Esophagus (tissue), 2 donors: Measurements from ENCODE around the gene BAIAP2L1. TPM values are rescaled to one million over a fixed set of nuclear protein-coding genes. Genes with fewer than 3 reads are reported as not detected.
"Not testable (repeated sequence)": the region's sequence is repeated elsewhere in the genome, so short reads cannot be mapped to it uniquely, and the experiment has no call there.

ENCODE experiments used
- H3K27ac ChIP-seq, 2 donors: one replicate each; pipeline ENCODE4 v1.5.1; 2013; ENCODE audit warnings: low read depth in 2 of 2, mild to moderate bottlenecking in 2 of 2, inconsistent platforms in 1 of 2, low read length in 1 of 2, moderate library complexity in 1 of 2
- H3K27me3 ChIP-seq, 2 donors: one replicate each; pipeline ENCODE4 v1.6.1; 2013; ENCODE audit warnings: low read length in 2 of 2, control low read depth in 1 of 2, mild to moderate bottlenecking in 1 of 2; ENCODE audit not compliant: insufficient read depth in 2 of 2, control insufficient read depth in 1 of 2
- H3K36me3 ChIP-seq, 2 donors: one replicate each; pipeline ENCODE4 v1.6.1; 2013; ENCODE audit warnings: low read length in 1 of 2; ENCODE audit not compliant: control insufficient read depth in 2 of 2, insufficient read depth in 2 of 2
- H3K4me1 ChIP-seq, 2 donors: one replicate each; pipeline ENCODE4 v1.6.1; 2013; ENCODE audit warnings: low read length in 1 of 2; ENCODE audit not compliant: control insufficient read depth in 2 of 2, insufficient read depth in 2 of 2
- H3K4me3 ChIP-seq, 2 donors: one replicate each; pipeline ENCODE4 v1.5.1; 2013; ENCODE audit warnings: low read length in 2 of 2, mild to moderate bottlenecking in 2 of 2, low read depth in 1 of 2, moderate library complexity in 1 of 2
- H3K9me3 ChIP-seq, 2 donors: one replicate each; pipeline ENCODE4 v1.6.1; 2013; ENCODE audit warnings: mild to moderate bottlenecking in 2 of 2, low read depth in 1 of 2, low read length in 1 of 2, moderate library complexity in 1 of 2; ENCODE audit not compliant: control insufficient read depth in 2 of 2, insufficient read depth in 1 of 2
- WGBS, 2 donors: extraction: QIAGEN DNeasy Blood & Tissue Kit; methylation state at CpG; one replicate each; pipeline ENCODE4 v1.1.7; 2013; 5-methylcytosine and 5-hydroxymethylcytosine counted together
- polyA plus RNA-seq, 2 donors: library from polyadenylated mRNA; stranded (reverse); fragments of 200-250 nt; gene quantifications; one replicate each; pipeline ENCODE4 v1.2.3, GENCODE V29; 2013
- donor health status: healthy with polysubstance abuse.
- donor health status: Bipolar disorder and iron deficiency.

Gene BAIAP2L1
- polyA plus RNA-seq, 2 donors: 20.0 to 23.1 TPM

DNA sequence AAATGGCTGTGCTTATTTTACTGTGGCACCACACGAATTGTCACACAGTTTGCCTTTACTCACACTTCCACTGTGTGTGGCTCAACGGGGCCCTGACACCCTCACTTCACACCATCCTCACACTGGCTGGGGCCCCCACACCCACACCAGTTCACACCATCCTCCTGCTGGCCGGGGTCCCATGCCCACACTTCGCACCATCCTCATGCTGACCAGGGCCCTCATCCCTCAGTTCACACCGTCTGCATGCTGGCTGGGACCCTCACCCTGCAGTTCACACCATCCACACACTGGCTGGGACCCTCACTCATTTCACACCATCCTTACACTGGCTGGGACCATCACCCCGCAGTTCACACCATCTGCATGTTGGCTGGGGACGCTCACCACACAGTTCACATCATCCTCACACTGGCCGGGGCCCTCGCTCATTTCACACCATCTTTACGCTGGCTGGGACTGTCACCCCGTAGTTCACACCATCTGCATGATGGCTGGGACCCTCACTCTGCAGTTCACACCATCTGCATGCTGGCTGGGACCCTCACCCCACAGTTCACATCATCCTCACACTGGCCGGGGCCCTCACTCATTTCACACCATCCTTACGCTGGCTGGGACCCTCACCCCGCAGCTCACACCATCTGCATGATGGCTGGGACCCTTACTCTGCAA, 83.4 kb downstream of the BAIAP2L1 start:
- WGBS, 2 donors: 94 to 95% methylated on average over 14 of the region's 14 CpGs
- peaks cover 0 to 18% of the 10 kb centered on the region in 2 donors for H3K36me3 ChIP-seq
- no peaks in the 10 kb centered on the region for H3K27me3 ChIP-seq

DNA sequence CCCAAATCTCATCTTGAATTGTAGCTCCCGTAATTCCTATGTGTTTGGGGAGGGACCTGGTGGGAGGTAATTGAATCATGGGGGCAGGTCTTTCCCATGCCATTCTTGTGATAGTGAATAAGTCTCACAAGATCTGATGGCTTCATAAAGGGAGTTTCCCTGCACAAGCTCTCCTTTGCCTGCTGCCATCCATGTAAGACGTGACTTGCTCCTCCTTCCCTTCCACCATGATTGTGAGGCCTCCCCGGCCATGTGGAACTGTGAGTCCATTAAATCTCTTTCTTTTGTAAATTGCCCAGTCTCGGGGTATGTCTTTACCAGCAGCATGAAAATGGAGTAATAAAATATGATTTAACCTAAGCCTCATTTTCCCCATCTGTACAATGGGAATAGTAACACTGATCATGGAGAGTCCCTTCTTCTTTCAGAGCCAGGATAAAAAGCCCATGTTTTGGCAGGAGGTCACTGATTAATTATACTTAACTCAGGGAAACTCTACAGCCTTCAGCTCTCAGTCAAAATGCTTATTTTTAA, 84.8 kb downstream of the BAIAP2L1 start:
- H3K36me3 ChIP-seq: peaks cover 0 to 18% of the 10 kb centered on the region in 2 donors
- not testable (repeated sequence) for H3K27me3 ChIP-seq
- 92 to 94% methylated on average over 4 of the region's 4 CpGs for WGBS, 2 donors

More for the DNA sequence above, 83.4 kb downstream of the BAIAP2L1 start:
- H3K27ac ChIP-seq: no peak overlapping the region
- H3K9me3 ChIP-seq: no peaks in the 10 kb centered on the region
- no peak overlapping the region for H3K4me3 ChIP-seq
- H3K4me1 ChIP-seq: no peaks in the 10 kb centered on the region

DNA sequence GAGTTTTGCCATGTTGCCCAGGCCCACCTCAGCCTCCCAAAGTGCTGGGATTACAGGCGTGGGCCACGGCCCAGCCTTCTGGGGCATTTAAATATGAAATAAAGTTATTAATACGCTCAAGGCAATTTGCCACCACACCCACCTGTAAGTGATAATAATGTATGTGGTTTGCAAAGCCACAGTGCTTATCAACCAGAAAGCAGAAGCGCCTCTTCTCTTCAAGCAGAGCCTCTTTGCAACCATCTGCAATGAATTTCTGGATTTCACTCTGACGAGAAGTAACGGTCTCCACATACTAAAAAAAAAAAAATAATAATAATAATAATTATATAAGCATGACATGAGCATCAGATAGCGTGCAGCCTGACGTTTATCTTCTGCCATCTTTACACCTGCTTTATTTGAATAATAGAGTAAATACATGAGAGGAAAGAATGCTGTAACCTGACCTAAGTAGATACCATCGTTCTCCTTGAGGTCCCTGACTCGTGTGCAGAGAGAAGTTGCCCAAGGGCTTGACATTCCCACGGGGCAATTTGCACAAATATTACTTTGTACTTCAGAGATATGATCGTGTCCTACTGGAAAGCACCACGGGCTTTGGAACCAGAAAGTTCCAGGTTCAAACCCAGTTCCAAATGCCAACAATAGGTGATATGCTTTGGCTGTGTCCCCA, 85.4 kb downstream of the BAIAP2L1 start:
- H3K27me3 ChIP-seq: no peaks in the 10 kb centered on the region
- no peaks in the 10 kb centered on the region for H3K9me3 ChIP-seq
- WGBS, 2 donors: 77 to 87% methylated on average over 13 of the region's 13 CpGs
- H3K36me3 ChIP-seq: peaks cover 0 to 18% of the 10 kb centered on the region in 2 donors
- H3K4me1 ChIP-seq: no peaks in the 10 kb centered on the region
- no peak overlapping the region for H3K27ac ChIP-seq
- H3K4me3 ChIP-seq: no peak overlapping the region

More for the DNA sequence above, 84.8 kb downstream of the BAIAP2L1 start:
- H3K4me3 ChIP-seq, H3K4me1 ChIP-seq, H3K9me3 ChIP-seq, H3K27ac ChIP-seq: not testable (repeated sequence)

DNA sequence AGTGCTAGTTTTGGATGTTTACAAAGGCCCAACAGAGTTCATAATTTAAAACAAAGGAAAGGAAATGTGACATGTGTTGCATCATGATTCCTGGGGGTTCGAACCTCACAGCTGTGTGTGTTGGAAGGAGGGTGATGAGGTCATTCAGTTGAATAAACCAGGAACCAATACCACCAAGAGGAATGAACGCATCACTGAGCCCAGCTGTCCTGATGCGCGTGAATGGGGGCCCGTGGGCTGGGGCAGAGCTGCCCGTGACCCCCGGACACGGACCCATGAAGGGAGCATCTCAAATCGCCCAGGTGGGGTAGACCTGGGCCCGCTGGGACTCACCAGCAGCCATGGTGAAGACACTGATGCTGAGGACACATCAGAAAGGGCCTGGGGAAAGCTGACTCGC, 86.4 kb downstream of the BAIAP2L1 start:
- Histone ChIP-seq H3K9me3 (no peaks in the 10 kb centered on the region), H3K36me3 (peaks cover 0 to 21% of the 10 kb centered on the region in 2 donors), H3K27me3 (no peaks in the 10 kb centered on the region), H3K4me3 (no peak overlapping the region), H3K27ac (no peak overlapping the region), H3K4me1 (no peaks in the 10 kb centered on the region)
- 89 to 91% methylated on average over 11 of the region's 11 CpGs for WGBS, 2 donors

DNA sequence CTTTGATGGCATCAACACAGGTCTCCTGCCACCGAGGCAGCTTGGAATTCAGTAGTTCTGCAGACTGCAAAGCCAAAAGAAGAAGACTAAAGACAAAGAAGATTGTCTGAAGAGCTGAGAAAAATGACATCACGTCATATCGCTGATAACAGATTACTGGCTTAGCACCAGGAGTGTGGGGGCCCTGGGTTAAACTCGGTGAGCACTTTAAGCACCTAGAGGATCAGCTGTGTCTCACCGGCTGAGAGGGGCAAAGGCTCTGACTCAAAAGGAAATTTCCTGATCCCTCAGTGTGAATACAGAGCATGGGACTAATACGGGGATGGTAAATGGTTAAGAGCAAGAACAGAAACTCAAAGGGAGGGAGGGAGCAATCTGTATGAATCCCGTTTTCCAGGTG, 88.7 kb downstream of the BAIAP2L1 start:
- H3K36me3 ChIP-seq: peaks cover 5 to 20% of the 10 kb centered on the region in 2 donors
- H3K4me3 ChIP-seq: no peak overlapping the region
- no peak overlapping the region for H3K27ac ChIP-seq
- no peaks in the 10 kb centered on the region for H3K27me3 ChIP-seq
- H3K4me1 ChIP-seq: no peaks in the 10 kb centered on the region
- WGBS, 2 donors: 78 to 86% methylated on average over 7 of the region's 7 CpGs
- no peaks in the 10 kb centered on the region for H3K9me3 ChIP-seq

DNA sequence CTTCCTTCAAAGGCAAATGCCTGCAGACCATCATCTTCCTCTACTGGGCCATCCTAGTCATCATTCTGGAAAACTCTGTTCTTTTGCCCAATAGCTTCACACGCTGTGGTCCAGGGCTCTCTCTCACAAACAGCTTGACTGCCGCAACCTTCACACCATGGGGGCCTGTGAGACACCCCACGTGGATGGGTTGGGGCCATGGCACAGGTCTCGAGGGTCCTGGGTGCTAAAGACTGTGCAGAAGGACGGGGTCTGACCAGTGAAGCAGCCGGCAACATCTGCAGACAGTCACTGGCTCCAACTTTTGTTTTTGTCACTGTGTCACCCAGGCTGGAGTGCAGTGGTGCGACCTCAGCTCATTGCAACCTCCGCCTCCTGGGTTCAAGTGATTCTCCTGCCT, 91.3 kb downstream of the BAIAP2L1 start:
- Histone ChIP-seq H3K27me3 (no peaks in the 10 kb centered on the region), H3K27ac (no peak overlapping the region), H3K4me3 (no peak overlapping the region), H3K4me1 (no peaks in the 10 kb centered on the region), H3K9me3 (no peaks in the 10 kb centered on the region), H3K36me3 (peaks cover 5 to 16% of the 10 kb centered on the region in 2 donors)
- WGBS, 2 donors: 94 to 95% methylated on average over 8 of the region's 8 CpGs

DNA sequence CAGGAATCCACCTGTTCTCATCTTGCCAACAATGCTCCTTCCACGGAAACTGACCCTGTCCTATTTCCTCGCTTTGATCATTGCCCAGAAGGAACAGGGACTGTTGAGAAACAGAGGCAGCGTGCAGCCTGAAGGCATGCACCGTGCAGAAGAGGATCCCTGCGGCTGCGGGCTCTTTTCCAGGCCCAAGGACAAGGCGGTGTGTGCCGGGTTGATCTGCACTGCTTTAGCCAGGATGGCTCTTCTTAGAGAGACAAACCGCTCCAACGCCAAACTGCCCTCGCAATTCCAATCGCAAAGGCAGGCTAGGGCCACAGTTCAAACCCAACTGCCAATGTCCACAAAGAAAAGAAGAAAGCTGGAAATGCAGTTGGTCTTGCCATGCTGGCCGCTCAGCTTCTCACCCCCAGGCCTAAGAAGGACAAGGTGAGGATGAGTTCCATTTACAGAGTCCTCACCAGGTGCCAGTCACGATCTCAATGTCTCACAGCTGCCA, 92.9 kb downstream of the BAIAP2L1 start:
- Histone ChIP-seq H3K36me3 (peaks cover 5 to 23% of the 10 kb centered on the region in 2 donors), H3K27ac (no peak overlapping the region), H3K9me3 (no peaks in the 10 kb centered on the region), H3K4me1 (no peaks in the 10 kb centered on the region), H3K27me3 (no peaks in the 10 kb centered on the region), H3K4me3 (no peak overlapping the region)
- WGBS, 2 donors: 92% methylated on average over 14 of the region's 14 CpGs

DNA sequence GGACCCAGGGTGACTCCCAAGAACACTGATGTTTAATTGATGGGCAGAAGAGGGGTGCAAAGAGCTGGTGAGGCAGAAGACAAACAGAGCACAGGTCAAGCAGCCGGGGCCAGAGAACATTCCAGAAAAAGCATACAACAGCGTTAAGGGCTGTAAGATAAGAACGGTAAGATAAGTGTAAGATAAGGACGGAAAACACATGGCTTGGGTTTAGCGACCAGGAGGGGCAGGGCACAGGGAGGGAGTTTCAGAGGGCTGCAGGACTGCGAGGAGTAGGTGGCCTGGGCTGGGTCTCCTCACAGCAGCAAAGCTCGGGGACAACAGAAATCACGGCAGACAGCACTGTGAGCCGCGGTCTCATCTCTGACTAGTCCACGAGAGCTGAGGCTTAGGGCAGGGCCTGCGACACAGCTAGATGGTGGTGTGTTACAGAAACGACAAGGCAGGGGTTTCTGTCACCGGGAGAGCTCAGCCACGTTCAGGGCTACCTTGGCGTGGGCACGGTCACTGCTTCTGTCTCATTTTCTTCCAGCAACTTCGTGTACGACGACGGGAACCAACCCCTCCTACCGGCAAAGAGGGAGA, 94.8 kb downstream of the BAIAP2L1 start:
- H3K4me1 ChIP-seq: no peaks in the 10 kb centered on the region
- H3K9me3 ChIP-seq: no peaks in the 10 kb centered on the region
- H3K36me3 ChIP-seq: peaks cover 5 to 29% of the 10 kb centered on the region in 2 donors
- H3K27me3 ChIP-seq: no peaks in the 10 kb centered on the region
- WGBS, 2 donors: 80 to 82% methylated on average over 22 of the region's 22 CpGs
- no peak overlapping the region for H3K27ac ChIP-seq
- H3K4me3 ChIP-seq: no peak overlapping the region

DNA sequence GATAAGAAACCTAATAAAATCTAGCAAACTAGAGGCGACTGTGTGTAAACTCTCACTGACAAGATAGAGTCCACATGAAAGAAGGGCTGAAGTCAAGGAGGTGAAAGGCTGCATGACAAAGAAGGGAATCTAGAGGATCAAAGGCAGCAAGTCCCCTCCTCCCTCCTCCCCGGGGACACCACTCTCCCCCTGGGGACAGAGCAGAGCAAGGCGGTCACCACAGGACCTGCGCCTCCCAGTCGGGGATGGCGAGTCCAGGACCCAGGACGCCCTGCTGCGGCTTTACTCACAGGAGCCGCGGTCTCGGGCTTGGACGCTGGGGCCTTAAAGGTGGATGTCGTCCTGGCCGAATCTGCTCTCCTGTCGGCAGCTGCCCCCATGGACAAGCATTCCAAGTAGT, 97.0 kb downstream of the BAIAP2L1 start:
- peaks cover 0 to 2% of the 10 kb centered on the region in 2 donors for H3K4me1 ChIP-seq
- H3K27ac ChIP-seq: no peak overlapping the region
- H3K27me3 ChIP-seq: no peaks in the 10 kb centered on the region
- H3K4me3 ChIP-seq: no peak overlapping the region
- H3K9me3 ChIP-seq: no peaks in the 10 kb centered on the region
- peaks cover 5 to 36% of the 10 kb centered on the region in 2 donors for H3K36me3 ChIP-seq
- WGBS, 2 donors: 82 to 85% methylated on average over 15 of the region's 15 CpGs
